Activated T-cell treated with anti-CD3 and anti-CD28 coated beads for 1 hour (primary cell): ENCODE measurements around the gene MUC22.
"Not testable (repeated sequence)": the region's sequence is repeated elsewhere in the genome, so short reads cannot be mapped to it uniquely, and the experiment has no call there.

ENCODE experiments used
- DNase-seq: peaks from one replicate; pipeline ENCODE4 v3.0.0-alpha.2; 2020; ENCODE audit warnings: low read depth

The MUC22 gene

DNA sequence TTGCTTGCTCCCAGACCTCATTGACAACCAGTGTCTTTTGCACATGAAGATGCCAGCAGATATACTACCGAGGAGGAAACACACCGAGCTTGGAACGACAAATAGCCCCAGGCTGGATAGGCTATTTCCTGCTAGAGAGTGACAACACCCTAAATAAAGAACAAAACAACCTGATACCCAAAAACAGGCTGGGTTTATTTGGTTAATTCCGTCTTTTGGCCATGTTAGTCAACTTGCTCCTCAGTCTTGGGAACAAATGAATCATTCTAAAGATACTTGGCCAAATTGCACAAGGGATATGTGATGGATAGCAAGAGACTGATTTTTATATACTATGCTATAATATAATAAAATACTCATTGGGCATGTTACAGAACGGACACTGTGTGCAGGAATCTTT is 11.5 kb upstream of the MUC22 start:
- no peak for DNase-seq

DNA sequence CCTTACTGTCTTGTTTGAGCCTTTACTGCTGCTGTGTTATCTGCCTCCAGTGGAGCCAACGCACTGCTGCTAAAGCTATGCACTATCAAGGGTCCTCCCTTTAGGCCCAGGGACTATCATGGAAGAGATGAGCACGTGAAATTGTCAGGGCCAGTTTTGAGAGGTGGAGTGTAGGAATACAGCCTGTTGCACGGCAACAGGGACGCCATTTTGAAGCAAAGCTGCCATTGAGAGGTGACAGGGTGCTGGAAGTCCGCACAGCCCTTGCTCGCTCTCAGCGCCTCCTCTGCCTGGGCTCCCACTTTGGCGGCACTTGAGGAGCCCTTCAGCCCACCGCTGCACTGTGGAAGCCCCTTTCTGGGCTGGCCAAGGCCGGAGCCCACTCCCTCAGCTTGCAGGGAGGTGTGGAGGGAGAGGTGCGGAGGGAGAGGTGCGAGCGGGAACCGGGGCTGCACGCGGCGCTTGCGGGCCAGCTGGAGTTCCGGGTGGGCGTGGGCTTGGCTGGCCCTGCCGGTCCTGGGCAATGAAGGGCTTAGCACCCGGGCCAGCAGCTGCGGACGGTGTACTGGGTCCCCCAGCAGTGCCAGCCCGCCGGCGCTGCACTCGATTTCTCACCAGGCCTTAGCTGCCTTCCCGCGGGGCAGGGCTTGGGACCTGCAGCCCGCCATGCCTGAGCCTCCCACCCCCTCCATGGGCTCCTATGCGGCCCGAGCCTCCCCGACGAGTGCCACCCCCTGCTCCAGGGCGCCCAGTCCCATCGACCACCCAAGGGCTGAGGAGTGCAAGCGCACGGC is 10.0 kb upstream of the MUC22 start:
- DNase-seq, result not testable (repeated sequence)

DNA sequence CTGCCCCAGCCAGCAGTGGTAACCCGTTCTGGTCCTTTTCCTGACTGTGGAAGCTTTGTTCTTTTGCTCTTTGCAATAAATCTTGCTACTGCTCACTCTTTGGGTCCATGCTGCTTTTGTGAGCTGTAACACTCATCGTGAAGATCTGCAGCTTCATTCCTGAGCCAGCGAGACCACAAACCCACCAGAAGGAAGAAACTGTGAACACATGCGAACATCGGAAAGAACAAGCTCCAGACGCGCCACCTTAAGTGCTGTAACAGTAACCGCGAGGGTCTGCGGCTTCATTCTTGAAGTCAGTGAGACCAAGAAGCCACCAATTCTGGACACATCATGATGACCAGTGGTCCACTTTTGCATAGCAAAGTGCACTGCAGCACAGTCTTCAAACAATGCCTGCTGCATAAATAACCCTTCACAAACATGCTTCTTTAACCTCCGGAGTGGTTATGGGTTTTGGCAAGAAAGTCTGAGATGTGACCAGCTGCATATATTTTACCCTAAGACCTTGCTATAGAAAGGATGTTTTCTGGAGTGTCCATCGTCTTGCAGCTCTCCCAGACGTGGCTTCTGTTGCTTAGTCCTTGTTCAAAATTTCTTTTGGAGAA is 8.9 kb upstream of the MUC22 start:
- DNase-seq, result no peak

DNA sequence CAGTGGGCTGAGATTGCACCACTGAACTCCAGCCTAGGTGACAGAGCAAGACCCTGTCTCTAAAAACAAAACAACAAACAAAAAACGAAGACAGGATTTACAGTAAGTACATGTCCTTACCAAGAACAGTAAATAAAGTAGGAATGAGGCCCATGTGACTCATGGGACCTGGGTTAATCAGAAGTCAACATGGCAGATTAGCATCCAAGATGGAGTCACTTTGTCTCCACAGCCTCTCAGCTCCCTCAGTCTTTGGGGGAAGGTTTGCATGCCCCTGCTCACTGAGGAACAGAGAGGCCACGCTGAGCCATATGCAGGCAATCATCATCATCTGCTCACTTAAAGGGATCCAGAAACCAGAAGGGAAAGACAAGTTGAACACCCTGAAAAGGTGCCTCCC is 7.8 kb upstream of the MUC22 start:
- DNase-seq, result no peak

DNA sequence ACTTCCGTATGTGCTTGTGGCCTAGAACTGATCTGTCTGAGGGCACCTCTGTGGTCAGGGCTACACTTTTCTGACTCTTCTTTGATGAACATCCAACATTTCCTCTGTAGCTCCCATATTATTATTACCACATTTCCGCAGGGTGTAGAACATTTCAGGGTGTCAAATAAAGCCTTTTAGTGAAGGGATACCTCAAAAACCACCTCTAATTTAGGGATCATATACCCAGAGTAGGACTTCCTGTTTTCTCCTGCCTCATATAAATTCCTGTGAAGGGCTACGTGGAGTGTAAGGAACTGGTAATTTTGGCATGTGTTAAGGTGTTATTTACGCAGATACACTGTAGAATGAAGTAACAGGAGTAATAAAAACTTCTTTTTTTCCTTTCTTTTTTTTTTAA is 5.5 kb upstream of the MUC22 start:
- DNase-seq, result no peak

DNA sequence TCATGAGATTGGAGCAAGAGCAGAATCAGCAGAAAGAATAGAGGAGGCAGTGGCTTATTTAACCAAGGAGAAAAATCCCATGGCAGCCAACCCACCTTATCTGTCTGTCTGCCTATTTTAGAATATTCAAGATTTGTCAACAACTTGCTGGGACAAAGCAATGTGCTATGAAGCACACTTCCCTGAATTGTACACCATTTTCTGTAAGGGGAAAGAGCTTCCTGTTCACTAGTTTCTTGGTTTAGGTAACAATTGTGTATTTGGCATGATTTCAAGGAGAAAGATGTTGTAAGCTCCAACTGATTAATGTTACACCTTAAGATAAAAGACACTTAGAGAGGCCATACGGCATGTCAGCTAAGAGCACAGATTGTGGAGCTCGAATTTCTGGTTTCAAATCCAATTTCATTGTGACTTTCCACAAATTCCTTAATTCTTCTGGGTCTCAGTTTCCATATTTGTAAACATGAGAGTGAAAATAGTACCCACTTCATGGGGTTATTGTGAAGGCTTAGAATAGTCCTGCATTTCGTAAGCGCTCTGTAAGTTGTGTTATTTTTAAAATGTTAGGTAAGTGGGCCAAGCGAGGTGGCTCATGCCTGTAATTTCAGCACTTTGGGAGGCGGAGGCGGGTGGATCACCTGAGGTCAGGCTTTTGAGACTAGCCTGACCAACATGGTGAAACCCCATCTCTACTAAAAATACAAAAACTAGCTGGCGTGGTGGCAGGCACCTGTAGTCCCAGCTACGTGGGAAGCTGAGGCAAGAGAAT is 4.8 kb upstream of the MUC22 start:
- DNase-seq, result no peak

DNA sequence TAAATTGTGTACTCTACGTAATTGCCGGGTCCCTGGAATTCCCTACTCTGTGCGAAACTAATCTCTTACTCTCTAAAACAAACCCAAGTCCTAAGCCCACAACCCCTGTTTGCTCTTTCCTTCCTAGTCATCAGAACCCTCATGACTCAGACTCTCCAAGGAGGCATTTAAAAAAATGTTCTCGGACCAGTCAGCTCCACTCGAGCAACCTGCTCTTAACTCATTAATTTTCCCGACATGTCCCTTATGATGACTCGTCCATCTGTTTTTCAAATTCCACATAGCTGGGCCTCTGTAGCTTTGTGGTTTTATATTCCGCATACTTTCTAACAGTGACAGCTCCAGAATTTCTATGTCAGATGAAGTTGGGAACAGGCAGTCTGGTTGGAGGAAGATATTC is 2.6 kb upstream of the MUC22 start:
- no peak for DNase-seq

DNA sequence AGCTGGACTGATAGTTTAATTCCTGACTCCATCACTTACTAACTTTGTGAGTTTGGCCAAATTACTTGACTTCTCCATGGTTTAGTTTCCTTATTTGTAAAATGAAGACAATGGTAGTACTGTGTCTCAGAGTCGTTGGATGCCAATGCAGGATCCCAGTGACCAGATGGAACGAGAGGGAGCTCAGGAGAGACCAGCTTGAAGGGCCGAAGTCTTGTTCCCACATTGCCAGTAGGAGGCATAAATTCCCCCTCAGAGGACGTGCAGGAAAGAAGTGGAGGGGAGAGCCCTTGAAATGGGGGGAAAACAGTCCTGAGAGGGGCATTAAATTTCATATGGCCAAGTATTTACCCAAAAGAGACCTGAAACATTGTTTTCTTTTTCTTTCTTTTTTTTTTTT is 2.1 kb upstream of the MUC22 start:
- no peak for DNase-seq

DNA sequence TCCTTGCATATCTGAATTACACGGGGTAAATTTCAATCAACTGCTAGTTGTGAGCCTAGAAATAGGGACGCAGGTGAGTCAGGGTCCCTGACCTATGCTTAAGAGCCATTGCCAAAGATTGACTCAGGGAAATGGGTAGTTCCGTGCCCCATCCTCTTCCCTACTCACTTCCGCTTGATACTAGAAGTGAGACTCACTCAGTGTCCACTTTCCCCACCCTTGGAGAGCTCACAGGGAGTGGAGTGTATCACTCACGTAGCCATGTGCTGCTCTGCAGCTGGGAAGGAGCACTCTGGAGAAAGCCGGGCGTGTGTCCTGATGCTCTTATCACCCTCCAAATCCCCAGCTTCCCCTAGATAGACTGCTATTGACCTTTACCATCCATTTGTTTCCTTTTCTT is 543 bp upstream of the MUC22 start:
- DNase-seq, result no peak

DNA sequence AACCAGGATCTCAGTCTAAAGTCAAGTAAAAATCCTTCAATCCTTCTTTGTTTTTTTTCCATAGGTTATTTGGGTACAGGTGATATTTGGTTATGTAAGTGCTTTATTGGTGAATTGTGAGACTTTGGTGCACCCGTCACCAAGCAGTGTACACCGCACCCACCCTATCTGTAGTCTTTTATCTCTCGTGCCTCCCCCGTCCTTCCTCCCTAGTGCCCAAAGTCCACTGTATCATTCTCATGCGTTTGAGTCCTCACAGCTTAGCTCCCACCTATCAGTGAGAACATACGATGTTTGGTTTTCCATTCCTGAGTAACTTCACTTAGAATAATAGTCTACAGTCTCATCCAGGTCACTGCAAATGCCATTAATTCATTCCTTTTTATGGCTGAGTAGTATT is 879 bp downstream of the MUC22 start:
- no peak for DNase-seq

DNA sequence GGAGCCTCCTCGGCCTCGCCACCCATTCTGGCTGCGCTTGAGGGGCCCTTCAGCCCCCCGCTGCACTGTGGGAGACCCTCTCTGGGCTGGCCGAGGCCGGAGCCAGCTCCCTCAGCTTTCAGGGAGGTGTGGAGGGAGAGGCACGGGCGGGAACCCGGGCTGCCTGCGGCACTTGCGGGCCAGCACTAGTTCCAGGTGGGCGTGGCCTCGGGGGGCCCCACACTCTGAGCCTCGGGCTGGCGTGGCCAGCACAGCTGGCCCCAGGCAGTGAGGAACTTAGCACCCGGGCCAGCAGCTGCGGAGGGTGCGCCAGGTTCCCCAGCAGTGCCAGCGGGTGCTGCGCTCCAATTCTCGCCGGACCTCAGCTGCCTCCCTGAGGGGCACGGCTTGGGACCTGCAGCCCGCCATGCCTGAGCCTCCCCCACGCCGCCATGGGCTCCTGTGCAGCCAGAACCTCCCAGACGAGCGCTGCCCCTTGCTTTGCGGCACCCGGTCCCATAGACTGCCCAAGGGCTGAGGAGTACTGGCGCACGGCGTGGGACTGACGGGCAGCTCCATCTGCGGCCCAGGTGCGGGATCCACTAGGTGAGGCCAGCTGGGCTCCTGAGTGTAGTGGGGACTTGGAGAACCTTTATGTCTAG is 6.5 kb downstream of the MUC22 start:
- no peak for DNase-seq

DNA sequence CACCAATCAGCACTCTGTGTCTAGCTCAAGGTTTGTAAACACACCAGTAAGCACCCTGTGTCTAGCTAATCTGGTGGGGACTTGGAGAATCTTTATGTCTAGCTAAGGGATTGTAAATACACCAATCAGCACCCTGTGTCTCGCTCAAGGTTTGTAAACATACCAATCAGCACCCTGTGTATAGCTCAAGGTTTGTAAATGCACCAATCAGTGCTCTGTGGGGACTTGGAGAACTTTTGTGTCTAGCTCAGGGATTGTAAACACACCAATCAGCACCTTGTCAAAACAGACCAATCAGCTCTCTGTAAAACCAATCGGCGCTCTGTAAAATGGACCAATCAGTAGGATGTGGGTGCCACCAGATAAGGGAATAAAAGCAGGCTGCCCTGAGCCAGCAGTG is 7.2 kb downstream of the MUC22 start:
- not testable (repeated sequence) for DNase-seq

DNA sequence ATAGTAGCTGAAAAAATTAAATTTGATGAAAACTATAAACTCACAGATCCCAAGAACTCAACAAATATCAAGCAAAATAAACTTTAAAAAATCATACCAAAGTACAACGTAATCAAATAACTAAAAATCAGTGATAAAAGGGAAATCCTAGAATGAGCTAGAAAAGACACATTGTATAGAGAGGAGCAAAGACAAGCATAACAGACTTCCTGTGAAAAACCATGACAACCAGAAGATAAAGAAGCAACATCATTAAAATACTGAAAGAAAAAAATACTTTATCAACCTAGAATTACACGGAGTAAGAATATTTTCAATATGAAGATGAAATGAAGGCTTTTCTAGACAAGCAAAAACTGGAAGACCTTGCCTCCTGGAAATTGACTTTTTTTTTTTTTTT is 9.8 kb downstream of the MUC22 start:
- no peak for DNase-seq

DNA sequence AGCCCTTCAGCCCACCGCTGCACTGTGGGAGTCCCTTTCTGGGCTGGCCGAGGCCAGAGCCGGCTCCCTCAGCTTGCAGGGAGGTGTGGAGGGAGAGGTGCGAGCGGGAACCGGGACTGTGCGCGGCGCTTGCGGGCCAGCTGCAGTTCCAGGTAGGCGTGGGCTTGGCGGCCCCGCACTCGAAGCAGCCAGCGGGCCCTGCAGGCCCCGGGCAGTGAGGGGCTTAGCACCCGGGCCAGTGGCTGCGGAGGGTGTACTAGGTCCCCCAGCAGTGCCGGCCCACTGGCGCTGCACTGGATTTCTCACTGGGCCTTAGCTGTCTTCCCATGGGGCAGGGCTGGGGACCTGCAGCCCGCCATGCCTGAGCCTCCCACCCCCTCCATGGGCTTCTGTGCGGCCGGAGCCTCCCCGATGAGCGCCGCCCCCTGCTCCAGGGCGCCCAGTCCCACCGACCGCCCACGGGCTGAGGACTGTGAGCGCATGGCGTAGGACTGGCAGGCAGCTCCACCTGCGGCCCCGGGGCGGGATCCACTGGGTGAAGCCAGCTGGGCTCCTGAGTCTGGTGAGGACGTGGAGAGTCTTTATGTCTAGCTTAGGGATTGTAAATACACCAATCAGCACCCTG is 10.5 kb downstream of the MUC22 start:
- DNase-seq, result not testable (repeated sequence)

DNA sequence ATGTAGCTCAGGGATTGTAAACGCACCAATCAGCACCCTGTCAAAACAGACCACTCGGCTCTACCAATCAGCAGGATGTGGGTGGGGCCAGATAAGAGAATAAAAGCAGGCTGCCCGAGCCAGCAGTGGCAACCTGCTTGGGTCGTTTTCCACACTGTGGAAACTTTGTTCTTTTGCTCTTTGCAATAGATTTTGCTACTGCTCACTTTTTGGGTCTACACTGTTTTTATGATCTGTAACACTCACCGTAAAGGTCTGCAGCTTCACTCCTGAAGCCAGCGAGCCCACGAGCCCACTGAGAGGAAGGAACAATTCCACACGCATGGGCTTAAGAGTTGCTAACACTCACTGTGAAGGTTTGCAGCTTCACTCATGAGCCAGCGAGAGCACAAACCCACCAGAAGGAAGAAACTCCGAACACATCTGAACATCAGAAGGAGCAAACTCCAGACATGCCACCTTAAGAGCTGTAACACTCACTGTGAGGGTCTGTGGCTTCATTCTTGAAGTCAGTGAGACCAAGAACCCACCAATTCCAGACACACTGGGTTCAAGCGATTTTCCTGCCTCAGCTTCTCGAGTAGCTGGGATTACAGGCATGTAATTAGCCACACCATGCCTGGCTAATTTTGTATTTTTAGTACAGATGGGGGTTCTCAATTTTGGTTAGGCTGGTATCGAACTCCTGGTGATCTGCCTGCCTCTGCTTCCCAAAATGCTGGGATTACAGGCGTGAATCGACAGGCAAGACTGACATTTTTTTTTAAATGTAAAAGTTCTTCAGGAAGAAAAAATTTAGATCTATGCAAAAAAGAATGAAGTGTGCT is 11.6 kb downstream of the MUC22 start:
- DNase-seq, result not testable (repeated sequence)

DNA sequence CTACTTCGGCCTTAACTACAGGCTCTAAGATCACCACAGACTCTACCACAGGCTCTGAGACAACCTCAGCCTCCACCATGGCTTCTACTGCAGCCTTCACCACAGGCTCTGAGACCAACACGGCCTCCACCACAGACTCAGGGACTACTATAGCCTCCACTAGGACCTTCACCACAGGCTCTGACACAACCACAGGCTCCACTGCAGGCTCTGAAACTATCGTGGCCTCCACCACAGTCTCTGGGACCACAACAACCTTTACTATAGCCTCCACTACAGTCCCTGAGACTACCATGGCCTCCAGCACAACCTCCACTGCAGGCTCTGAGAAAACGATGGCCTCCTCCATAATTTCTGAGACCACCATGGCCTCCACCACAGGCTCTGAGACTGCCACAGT is 15.3 kb downstream of the MUC22 start:
- no peak for DNase-seq

DNA sequence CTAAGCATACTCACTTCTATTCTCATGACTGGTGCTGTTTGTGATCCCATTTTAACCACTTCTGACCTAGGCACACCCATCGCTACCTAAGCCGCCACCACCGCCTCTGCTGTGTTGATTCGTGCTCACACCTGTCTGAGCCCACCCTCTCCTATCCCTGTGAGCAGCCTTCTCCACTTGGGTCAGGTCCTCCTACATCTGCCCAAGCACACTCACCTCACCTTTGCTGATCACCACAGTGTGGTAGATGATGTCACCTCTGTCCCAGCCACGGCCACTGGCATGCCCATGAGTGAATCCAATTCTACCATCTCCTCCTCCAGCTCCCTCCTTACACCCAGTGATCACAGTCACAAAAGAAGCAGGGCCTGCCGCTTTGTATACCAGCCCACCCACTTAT is 20.8 kb downstream of the MUC22 start:
- DNase-seq, result no peak

DNA sequence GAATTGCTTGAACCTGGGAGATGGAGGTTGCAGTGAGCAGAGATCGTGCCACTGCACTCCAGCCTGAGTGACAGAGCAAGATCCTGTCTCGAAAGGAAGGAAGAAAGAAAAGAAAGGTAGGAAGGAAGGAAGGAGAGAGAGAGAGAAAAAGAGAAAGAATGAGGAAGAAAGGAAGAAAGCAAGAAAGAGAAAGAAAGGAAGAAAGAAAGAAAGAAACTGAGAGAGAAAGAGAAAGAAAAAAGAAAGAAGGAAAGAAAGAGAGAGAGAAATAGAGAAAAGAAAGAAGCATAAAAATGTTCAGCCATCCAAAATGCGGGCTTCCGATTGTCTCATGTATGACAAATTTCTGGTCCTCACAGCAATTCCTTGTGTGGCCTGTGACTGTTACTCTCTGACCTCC is 22.8 kb downstream of the MUC22 start:
- no peak for DNase-seq

DNA sequence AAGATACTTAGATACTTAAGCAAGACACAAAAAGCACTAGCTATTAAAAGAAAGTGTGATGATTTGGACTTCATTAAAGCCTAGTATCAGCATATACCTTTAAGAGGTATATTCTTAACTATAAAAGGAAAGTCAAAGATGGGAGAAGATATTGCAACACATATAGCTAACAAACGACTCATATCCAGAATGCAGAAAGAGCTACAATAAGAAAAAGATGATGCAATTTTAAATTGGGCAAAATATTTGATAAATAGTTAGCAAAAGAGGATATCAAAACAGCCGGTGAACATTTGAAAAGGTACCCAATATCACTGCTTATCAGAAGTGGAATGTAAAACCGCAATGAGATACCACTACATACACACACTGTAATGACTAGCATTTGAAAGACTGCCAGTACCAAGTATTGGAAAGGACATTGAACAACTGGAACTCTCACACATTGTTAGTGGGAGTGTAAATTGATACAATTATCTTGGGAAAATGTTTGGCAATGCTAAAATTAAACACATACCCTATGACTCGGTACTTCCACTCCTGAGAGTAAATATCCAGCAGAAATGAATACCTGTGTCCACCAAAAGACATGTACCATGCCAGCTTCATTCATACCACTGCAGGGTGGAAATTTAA is 25.7 kb downstream of the MUC22 start:
- no peak for DNase-seq

DNA sequence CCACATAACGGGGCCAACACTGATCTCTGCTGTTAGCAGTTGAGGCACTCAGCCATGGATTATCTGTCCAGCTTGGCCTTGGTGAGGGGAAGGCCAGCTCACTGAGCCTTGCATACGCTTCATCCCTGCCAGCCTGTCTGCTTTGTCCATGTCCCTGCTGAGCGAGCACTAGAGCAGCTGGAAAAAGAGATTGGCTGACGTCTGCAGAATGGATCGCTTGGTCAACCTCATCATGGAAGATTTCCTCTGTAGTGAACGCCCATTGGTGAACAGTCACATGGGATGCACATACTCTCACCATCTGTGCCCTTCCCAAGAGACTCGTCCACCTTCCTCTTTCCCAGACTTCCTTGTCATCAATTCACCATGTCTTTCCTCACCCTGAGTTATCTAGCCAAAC is 26.9 kb downstream of the MUC22 start:
- no peak for DNase-seq

DNA sequence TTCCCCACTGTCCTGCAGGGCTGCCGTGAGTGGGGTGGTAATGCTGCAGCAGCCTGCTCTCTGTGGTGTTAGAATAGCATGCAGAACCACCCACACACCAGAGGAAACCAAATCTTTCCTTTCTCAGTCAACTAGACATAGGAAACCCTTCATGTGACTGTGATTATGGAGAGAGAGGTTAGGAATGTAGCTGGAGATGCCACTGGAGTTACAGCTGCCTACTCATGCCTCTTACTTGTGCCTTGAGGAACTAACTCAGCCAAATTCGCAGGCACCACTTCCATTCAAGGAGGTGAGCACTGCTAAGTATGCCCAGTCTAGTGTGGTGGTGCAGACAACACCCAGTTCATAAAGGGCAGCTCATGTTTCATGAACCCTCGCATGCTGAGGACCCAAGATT is 27.4 kb downstream of the MUC22 start:
- no peak for DNase-seq
